Common myeloid progenitor, CD34-positive (primary cell): Measurements from ENCODE around the gene PLK3.

Experiments used
- CTCF ChIA-PET: fragments of 350-600 bp; sonication (Branson Sonifier 250); formaldehyde crosslinking; loops from one replicate; lab custom pipeline; 2021; ENCODE audit warnings: antibody characterized with exemption; lab: Charles Lee
- POLR2A ChIA-PET: fragments of 350-600 bp; sonication (Branson Sonifier 250); formaldehyde crosslinking; loops from one replicate; lab custom pipeline; 2021; ENCODE audit warnings: antibody characterized with exemption; lab: Charles Lee
- DNase-seq, 3 donors: peaks; one replicate each; pipeline versions ENCODE4 v3.0.0 to v3.0.0-alpha.2; 2013
- H3K27ac ChIP-seq, 2 experiments: 1 replicate in 1 of 2; 2 replicates in 1 of 2; pipeline ENCODE4 v1.7.0; 2013; ENCODE audit warnings: inconsistent platforms in 2 of 2, low read length in 2 of 2, mild to moderate bottlenecking in 2 of 2, low read depth in 1 of 2, moderate library complexity in 1 of 2; ENCODE audit not compliant: severe bottlenecking in 2 of 2, insufficient read depth in 1 of 2, poor library complexity in 1 of 2
- H3K27me3 ChIP-seq, 5 experiments: replicated peaks in 2 of 5; 1 replicate in 3 of 5; 2 replicates in 2 of 5; pipeline versions ENCODE4 v1.6.1 to v1.7.0; 2013; ENCODE audit warnings: low read length in 4 of 5, mild to moderate bottlenecking in 2 of 5, moderate library complexity in 2 of 5, inconsistent platforms in 1 of 5; ENCODE audit not compliant: insufficient read depth in 5 of 5, control insufficient read depth in 4 of 5
- H3K36me3 ChIP-seq, 4 experiments: 1 replicate in 2 of 4; 2 replicates in 2 of 4; pipeline versions ENCODE4 v1.6.1 to v1.7.0; 2013; ENCODE audit warnings: low read length in 3 of 4, control low read depth in 1 of 4, mild to moderate bottlenecking in 1 of 4; ENCODE audit not compliant: control insufficient read depth in 4 of 4, insufficient read depth in 4 of 4
- H3K4me1 ChIP-seq, 4 experiments: 1 replicate in 3 of 4; 2 replicates in 1 of 4; pipeline versions ENCODE4 v1.6.1 to v1.7.1; 2013; ENCODE audit warnings: low read length in 3 of 4, mild to moderate bottlenecking in 3 of 4, control low read depth in 1 of 4, inconsistent platforms in 1 of 4, moderate library complexity in 1 of 4; ENCODE audit not compliant: control insufficient read depth in 4 of 4, insufficient read depth in 4 of 4; ENCODE audit errors: control extremely low read depth in 1 of 4
- H3K4me3 ChIP-seq, 7 experiments: 1 replicate in 4 of 7; 2 replicates in 3 of 7; pipeline versions ENCODE4 v1.5.1 to v1.7.0; 2013; ENCODE audit warnings: mild to moderate bottlenecking in 7 of 7, low read length in 6 of 7, moderate library complexity in 6 of 7, inconsistent platforms in 2 of 7, low read depth in 2 of 7, control low read depth in 1 of 7; ENCODE audit not compliant: insufficient read depth in 4 of 7, control insufficient read depth in 1 of 7; ENCODE audit errors: extremely low read depth in 1 of 7
- H3K9me3 ChIP-seq, 5 experiments: 1 replicate in 4 of 5; 2 replicates in 1 of 5; pipeline versions ENCODE4 v1.6.1 to v1.7.1; 2013; ENCODE audit warnings: low read length in 4 of 5, mild to moderate bottlenecking in 2 of 5, inconsistent platforms in 1 of 5, low read depth in 1 of 5, moderate library complexity in 1 of 5; ENCODE audit not compliant: control insufficient read depth in 4 of 5, insufficient read depth in 2 of 5; ENCODE audit errors: control extremely low read depth in 1 of 5
- WGBS: methylation state at CpG from one replicate; pipeline ENCODE4 v1.1.5; 2013; ENCODE audit not compliant: insufficient coverage; 5-methylcytosine and 5-hydroxymethylcytosine counted together

The PLK3 gene

DNA sequence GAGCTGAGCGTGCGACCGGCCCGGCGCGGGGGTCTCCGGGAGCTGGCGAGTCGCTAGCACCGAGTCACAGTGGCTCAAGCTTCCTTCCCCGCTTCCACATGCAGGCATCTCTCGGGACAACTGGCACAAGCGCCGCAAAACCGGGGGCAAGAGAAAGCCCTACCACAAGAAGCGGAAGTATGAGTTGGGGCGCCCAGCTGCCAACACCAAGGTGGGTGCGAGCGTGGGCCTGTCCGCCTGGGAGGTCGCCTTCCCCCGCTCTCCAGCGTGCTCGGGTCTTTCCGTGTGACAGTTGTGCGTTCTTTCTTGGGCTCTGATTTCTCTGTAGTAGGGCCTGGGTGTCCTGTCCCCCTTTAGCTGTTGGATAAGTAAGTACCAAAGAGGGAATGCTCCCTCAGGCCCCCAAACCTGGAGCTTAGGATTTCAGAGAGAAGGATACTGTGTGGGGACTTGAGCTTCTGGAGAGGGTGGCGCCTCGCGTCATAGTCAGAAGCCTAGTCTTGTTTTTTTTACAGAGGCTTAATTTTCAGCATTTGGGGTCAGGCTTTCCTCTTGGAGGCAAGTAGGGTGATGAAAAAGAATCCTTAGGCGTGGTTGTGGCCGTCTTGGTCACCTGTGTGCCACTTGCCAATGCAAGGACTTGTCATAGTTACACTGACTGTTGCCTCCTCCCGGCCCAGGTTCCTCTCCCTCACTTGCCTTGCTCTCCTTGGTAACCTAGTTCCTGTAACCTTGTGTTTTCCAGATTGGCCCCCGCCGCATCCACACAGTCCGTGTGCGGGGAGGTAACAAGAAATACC lies 24.0 kb upstream of the PLK3 start:
- H3K9me3 ChIP-seq: no peaks in the 10 kb centered on the region
- H3K27me3 ChIP-seq: no peaks in the 10 kb centered on the region
- peaks cover 5 to 46% (median 32%) of the 10 kb centered on the region in 4 experiments for H3K36me3 ChIP-seq
- H3K27ac ChIP-seq: peak overlapping the region; percentile 90 to 96
- peaks cover 0 to 34% (median 29%) of the 10 kb centered on the region in 4 experiments for H3K4me1 ChIP-seq
- POLR2A ChIA-PET: interaction anchor here (0.6 to 2.5 kb wide), 9 partner anchors 9 to 54 kb away, joined by 3 to 23 read pairs (median 6); partner anchors contain the start of genes PLK3 and RNU5D-1
- DNase-seq: peak in 2 of 3 donors; percentile 23 to 62
- 11% methylated on average over 28 of the region's 36 CpGs for WGBS
- CTCF ChIA-PET: interaction anchor here (0.6 to 1.8 kb wide), 5 partner anchors 9 to 54 kb away, joined by 3 to 6 read pairs (median 4); no protein-coding TSS in a partner anchor
- H3K4me3 ChIP-seq: peak overlapping the region; percentile 68 to 93 (median 86)

DNA sequence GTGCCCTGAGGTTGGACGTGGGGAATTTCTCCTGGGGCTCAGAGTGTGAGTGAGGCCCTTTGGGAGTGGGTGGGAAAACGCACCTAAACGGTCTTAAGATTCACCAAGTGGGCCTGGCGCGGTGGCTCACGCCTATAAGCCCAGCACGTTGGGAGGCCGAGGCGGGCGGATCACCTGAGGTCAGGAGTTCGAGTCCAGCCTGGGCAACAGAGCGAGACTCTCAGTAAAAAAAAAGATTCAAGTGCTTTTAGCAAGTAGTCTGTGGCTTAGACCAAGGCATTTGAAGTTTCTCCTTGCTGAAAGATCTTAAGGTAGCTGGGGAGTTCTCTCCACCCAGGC lies 23.5 kb upstream of the PLK3 start:
- H3K27me3 ChIP-seq: no peaks in the 10 kb centered on the region
- ChIA-PET CTCF (interaction anchor here (0.6 to 1.8 kb wide), 2 partner anchors 40 to 42 kb away, joined by 3 to 4 read pairs; no protein-coding TSS in a partner anchor), POLR2A (interaction anchor here (1.3 to 2.5 kb wide), 5 partner anchors 9 to 55 kb away, joined by 3 to 23 read pairs (median 9); partner anchors contain the start of gene RNU5D-1)
- H3K4me1 ChIP-seq: peaks cover 0 to 34% (median 29%) of the 10 kb centered on the region in 4 experiments
- WGBS: 75% methylated on average over 11 of the region's 12 CpGs
- peak overlapping the region; percentile 90 to 96 for H3K27ac ChIP-seq
- H3K9me3 ChIP-seq: no peaks in the 10 kb centered on the region
- peak overlapping the region in 6 of 7 experiments; percentile 68 to 93 (median 86) for H3K4me3 ChIP-seq
- DNase-seq: no peak
- H3K36me3 ChIP-seq: peaks cover 10 to 51% (median 36%) of the 10 kb centered on the region in 4 experiments

DNA sequence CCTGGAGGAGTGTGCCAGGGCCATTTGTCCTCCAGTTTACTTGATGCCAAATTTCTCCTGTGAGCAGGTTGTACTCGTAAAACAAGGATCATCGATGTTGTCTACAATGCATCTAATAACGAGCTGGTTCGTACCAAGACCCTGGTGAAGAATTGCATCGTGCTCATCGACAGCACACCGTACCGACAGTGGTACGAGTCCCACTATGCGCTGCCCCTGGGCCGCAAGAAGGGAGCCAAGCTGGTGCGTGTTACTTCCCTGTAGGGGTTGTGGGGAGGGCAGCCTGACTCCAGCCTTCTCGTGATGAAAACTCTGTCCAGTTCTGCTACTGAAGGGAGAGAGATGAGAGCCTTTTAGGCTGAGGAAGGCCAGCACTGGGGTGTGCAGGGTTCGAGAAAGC lies 22.6 kb upstream of the PLK3 start:
- CTCF ChIA-PET: interaction anchor here (1.1 to 1.4 kb wide), 2 partner anchors 10 kb away, joined by 3 to 5 read pairs; partner anchors contain the start of gene BEST4
- POLR2A ChIA-PET: no interaction called here
- Histone ChIP-seq H3K4me3 (peak overlapping the region in 1 of 7 experiments; percentile 92), H3K9me3 (no peaks in the 10 kb centered on the region), H3K4me1 (peaks cover 0 to 34% (median 29%) of the 10 kb centered on the region in 4 experiments), H3K27ac (peak overlapping the region in 1 of 2 experiments; percentile 96), H3K36me3 (peaks cover 10 to 51% (median 37%) of the 10 kb centered on the region in 4 experiments), H3K27me3 (no peaks in the 10 kb centered on the region)
- 91% methylated on average over 13 of the region's 14 CpGs for WGBS
- no peak for DNase-seq

DNA sequence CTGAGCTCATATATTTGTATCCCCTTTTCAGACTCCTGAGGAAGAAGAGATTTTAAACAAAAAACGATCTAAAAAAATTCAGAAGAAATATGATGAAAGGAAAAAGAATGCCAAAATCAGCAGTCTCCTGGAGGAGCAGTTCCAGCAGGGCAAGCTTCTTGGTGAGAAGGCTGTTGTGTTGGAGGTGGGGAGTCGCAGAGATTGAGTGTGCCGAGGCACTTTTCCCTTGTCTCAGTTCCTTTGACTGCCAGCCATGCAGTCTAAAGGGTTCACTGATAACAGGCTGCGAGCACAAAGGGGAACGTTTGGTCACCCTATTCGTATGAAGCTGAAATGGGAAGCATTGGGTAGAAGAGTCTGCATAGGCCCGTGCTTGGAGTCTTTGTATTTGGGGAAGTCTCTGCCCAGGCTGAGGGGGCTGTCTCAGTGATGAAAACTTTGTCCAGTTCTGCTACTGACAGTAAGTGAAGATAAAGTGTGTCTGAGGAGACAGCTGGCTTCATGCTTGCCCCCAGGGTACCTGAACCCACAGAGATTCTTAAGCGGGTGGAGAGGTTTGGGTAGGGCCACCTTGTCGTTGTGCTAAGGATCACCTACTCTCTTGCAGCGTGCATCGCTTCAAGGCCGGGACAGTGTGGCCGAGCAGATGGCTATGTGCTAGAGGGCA lies 22.1 kb upstream of the PLK3 start:
- peaks cover 10 to 51% (median 37%) of the 10 kb centered on the region in 4 experiments for H3K36me3 ChIP-seq
- no peak for DNase-seq

DNA sequence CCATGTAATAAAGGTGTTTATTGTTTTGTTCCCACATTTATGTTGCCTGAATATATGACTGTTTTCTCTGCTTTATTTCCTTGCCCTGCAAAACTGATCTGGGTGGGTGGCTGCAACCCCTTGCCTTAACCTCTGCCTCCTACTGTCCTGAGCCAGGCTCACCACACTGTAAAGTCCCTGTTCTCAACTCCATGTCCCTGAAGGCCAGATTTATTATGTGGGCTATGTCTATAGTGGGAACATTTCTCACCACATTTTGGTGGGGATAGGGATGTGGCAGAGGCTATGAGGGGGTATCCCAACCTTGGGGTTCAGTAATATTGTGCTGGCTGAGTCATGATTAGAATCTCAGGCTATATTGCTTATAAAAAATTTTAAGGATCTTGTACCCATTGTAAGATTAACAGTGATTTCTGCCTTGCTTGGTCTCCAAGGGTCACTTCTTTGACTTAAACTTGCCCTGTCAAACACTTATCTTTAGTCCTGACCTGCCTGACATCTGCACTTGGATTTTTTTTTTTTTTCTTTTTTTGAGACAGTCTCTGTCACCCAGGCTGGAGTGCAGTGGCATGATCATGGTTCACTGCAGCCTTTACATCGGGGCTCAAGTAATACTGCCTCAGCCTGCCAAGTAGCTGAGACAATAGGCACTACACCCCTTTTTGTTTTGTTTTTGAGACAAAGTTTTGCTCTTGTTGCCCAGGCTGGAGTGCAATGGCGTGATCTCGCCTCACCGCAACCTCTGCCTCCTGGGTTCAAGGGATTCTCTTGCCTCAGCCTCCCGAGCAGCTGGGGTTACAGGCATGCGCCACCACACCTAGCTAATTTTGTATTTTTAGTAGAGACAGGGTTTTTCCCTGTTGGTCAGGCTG lies 21.2 kb upstream of the PLK3 start:
- Histone ChIP-seq H3K36me3 (peaks cover 10 to 51% (median 37%) of the 10 kb centered on the region in 4 experiments), H3K27me3 (no peaks in the 10 kb centered on the region), H3K4me3 (no peak overlapping the region), H3K4me1 (peaks cover 0 to 40% (median 38%) of the 10 kb centered on the region in 4 experiments), H3K27ac (no peak overlapping the region), H3K9me3 (no peaks in the 10 kb centered on the region)
- POLR2A ChIA-PET: no interaction called here
- CTCF ChIA-PET: interaction anchor here (1.1 to 1.4 kb wide), 3 partner anchors 9 to 12 kb away, joined by 3 to 5 read pairs (median 3); partner anchors contain the start of gene BEST4
- WGBS: 96% methylated on average over 5 of the region's 6 CpGs
- DNase-seq: no peak

More for the DNA sequence above, 22.1 kb upstream of the PLK3 start:
- Histone ChIP-seq H3K4me3 (peak overlapping the region in 1 of 7 experiments; percentile 92), H3K9me3 (no peaks in the 10 kb centered on the region), H3K27ac (peak overlapping the region in 1 of 2 experiments; percentile 96), H3K27me3 (no peaks in the 10 kb centered on the region), H3K4me1 (peaks cover 0 to 34% (median 31%) of the 10 kb centered on the region in 4 experiments)
- CTCF ChIA-PET: interaction anchor here (1.1 to 1.4 kb wide), 2 partner anchors 10 to 11 kb away, joined by 3 to 5 read pairs; partner anchors contain the start of gene BEST4
- 83% methylated on average over 12 of the region's 13 CpGs for WGBS
- POLR2A ChIA-PET: no interaction called here

DNA sequence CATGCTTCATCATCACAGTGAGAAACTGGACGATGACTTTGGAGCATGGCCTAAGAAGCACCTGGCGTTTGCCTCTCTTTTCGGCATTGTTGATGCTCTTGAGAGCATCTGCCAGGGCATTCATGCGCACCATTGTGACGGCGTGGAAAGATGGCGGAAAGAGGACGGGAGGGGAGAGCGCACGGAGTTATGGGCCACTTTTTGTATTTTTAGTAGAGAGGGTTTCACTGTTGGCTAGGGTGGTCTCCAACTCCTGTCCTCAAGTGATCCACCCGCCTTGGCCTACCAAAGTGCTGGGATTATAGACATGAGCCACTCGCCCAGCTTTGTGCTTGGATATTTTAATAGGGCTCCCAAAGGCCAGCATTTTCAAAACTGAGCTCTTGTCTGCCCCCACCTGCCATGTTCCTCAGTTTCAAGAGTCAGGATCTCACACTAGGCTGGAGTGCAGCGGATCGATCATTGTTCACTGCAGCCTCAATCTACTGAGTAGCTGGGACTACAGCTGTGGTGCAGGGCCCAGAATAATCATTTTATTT lies 19.5 kb upstream of the PLK3 start:
- ChIA-PET POLR2A (no interaction called here), CTCF (interaction anchor here (0.7 to 1.4 kb wide), 6 partner anchors 9 to 67 kb away, joined by 3 to 5 read pairs (median 3); no protein-coding TSS in a partner anchor)
- no peak for DNase-seq
- H3K4me1 ChIP-seq: peaks cover 5 to 46% (median 43%) of the 10 kb centered on the region in 4 experiments
- WGBS: 97% methylated on average over 10 of the region's 14 CpGs
- H3K27me3 ChIP-seq: no peaks in the 10 kb centered on the region
- peaks cover 10 to 51% (median 37%) of the 10 kb centered on the region in 4 experiments for H3K36me3 ChIP-seq
- no peak overlapping the region for H3K27ac ChIP-seq
- H3K9me3 ChIP-seq: no peaks in the 10 kb centered on the region
- H3K4me3 ChIP-seq: no peak overlapping the region
